Liver (tissue), 9 donors: ENCODE measurements around the gene KIAA0930. TPM values are rescaled to one million over a fixed set of nuclear protein-coding genes. Genes with fewer than 3 reads are reported as not detected.

Experiments
- DNase-seq: peaks from one replicate; pipeline ENCODE4 v3.0.0-alpha.2; 2017; ENCODE audit warnings: low spot score
- H3K27ac ChIP-seq, 2 donors: one replicate each; pipeline ENCODE4 v1.7.0; 2013; ENCODE audit warnings: inconsistent platforms in 2 of 2, low read length in 2 of 2, control low read depth in 1 of 2, low read depth in 1 of 2, mild to moderate bottlenecking in 1 of 2
- H3K27me3 ChIP-seq, 4 donors: one replicate each; pipeline versions ENCODE4 v1.6.1 to v1.7.0; 2013; ENCODE audit warnings: low read length in 3 of 4, inconsistent platforms in 1 of 4, mild to moderate bottlenecking in 1 of 4, moderate library complexity in 1 of 4; ENCODE audit not compliant: control insufficient read depth in 4 of 4, insufficient read depth in 4 of 4
- H3K36me3 ChIP-seq, 4 donors: one replicate each; pipeline versions ENCODE4 v1.6.1 to v1.7.0; 2013; ENCODE audit warnings: low read length in 3 of 4, mild to moderate bottlenecking in 3 of 4, low read depth in 1 of 4, moderate library complexity in 1 of 4; ENCODE audit not compliant: control insufficient read depth in 4 of 4, insufficient read depth in 3 of 4
- H3K4me1 ChIP-seq, 4 donors: one replicate each; pipeline versions ENCODE4 v1.6.1 to v1.7.0; 2013; ENCODE audit warnings: low read length in 3 of 4, mild to moderate bottlenecking in 3 of 4, moderate library complexity in 1 of 4; ENCODE audit not compliant: control insufficient read depth in 4 of 4, insufficient read depth in 4 of 4
- H3K4me3 ChIP-seq, 3 donors: one replicate each; pipeline versions ENCODE4 v1.6.1 to v1.7.0; 2013; ENCODE audit warnings: low read length in 3 of 3, control low read depth in 1 of 3, low read depth in 1 of 3, mild to moderate bottlenecking in 1 of 3
- H3K9ac ChIP-seq, 2 donors: one replicate each; pipeline ENCODE4 v1.7.0; 2013; ENCODE audit warnings: low read length in 2 of 2, mild to moderate bottlenecking in 2 of 2, moderate library complexity in 2 of 2, control low read depth in 1 of 2, low read depth in 1 of 2
- H3K9me3 ChIP-seq, 4 donors: one replicate each; pipeline versions ENCODE4 v1.6.1 to v1.7.0; 2013; ENCODE audit warnings: low read length in 3 of 4; ENCODE audit not compliant: control insufficient read depth in 4 of 4
- ATF3 ChIP-seq: IDR thresholded peaks from 2 replicates; pipeline ENCODE4 v1.6.1; 2016; ENCODE audit warnings: antibody characterized with exemption
- CTCF ChIP-seq: fragments of 150-350 bp; IDR thresholded peaks from 2 replicates; pipeline ENCODE4 v1.5.1; 2017; ENCODE audit warnings: improper control_type of control experiment, low read depth, low read length; ENCODE audit not compliant: missing input control
- EGR1 ChIP-seq, 2 donors: IDR thresholded peaks; 2 replicates each; pipeline ENCODE4 v1.6.1; 2016 to 2018; ENCODE audit warnings: antibody characterized with exemption in 2 of 2, low read depth in 2 of 2
- FOXA1 ChIP-seq: IDR thresholded peaks from 2 replicates; pipeline ENCODE4 v1.6.1; 2016; ENCODE audit warnings: antibody characterized with exemption
- FOXA2 ChIP-seq: IDR thresholded peaks from 2 replicates; pipeline ENCODE4 v1.6.1; 2016; ENCODE audit warnings: antibody characterized with exemption
- GABPA ChIP-seq, 2 donors: IDR thresholded peaks in 1 of 2; conservative IDR thresholded peaks in 1 of 2; 2 replicates each; pipeline ENCODE4 v1.6.1; 2016; ENCODE audit warnings: antibody characterized with exemption in 2 of 2, mild to moderate bottlenecking in 1 of 2, moderate library complexity in 1 of 2
- HNF4A ChIP-seq, 2 donors: conservative IDR thresholded peaks; 2 replicates each; pipeline ENCODE4 v1.6.1; 2016; ENCODE audit warnings: antibody characterized with exemption in 2 of 2, mild to moderate bottlenecking in 2 of 2
- HNF4G ChIP-seq: IDR thresholded peaks from 2 replicates; pipeline ENCODE4 v1.6.1; 2016; ENCODE audit warnings: antibody characterized with exemption
- JUND ChIP-seq, 2 donors: IDR thresholded peaks; 2 replicates each; pipeline ENCODE4 v1.6.1; 2016; ENCODE audit warnings: antibody characterized with exemption in 2 of 2
- MAX ChIP-seq: IDR thresholded peaks from 2 replicates; pipeline ENCODE4 v1.6.1; 2016; ENCODE audit warnings: antibody characterized with exemption
- NR2F2 ChIP-seq: IDR thresholded peaks from 2 replicates; pipeline ENCODE4 v1.6.1; 2016; ENCODE audit warnings: antibody characterized with exemption
- REST ChIP-seq: IDR thresholded peaks from 2 replicates; pipeline ENCODE4 v1.6.1; 2016; ENCODE audit warnings: antibody characterized with exemption, mild to moderate bottlenecking
- RXRA ChIP-seq, 2 donors: IDR thresholded peaks; 2 replicates each; pipeline ENCODE4 v1.6.1; 2017 to 2018; ENCODE audit warnings: antibody characterized with exemption in 2 of 2, mild to moderate bottlenecking in 1 of 2
- SP1 ChIP-seq: IDR thresholded peaks from 2 replicates; pipeline ENCODE4 v1.6.1; 2018; ENCODE audit warnings: antibody characterized with exemption, mild to moderate bottlenecking
- TAF1 ChIP-seq: conservative IDR thresholded peaks from 2 replicates; pipeline ENCODE4 v1.6.1; 2016; ENCODE audit warnings: antibody characterized with exemption, mild to moderate bottlenecking
- ZBTB33 ChIP-seq: IDR thresholded peaks from 2 replicates; pipeline ENCODE4 v1.6.1; 2016; ENCODE audit warnings: antibody characterized with exemption
- WGBS: extraction: QIAGEN DNeasy Blood & Tissue Kit; methylation state at CpG from one replicate; pipeline ENCODE4 v1.1.7; 2013; 5-methylcytosine and 5-hydroxymethylcytosine counted together
- polyA plus RNA-seq, 2 donors: library from polyadenylated mRNA; stranded (reverse) in 1 of 2; unstranded in 1 of 2; fragments of 200-250 nt in 1 of 2; fragments of >200 nt in 1 of 2; fragmentation: Nextera tagmentation in 1 of 2; extraction: Ambion mirVana in 1 of 2; gene quantifications; one replicate each; pipeline versions ENCODE4 v1.2.1 to v1.2.3, GENCODE V29; 2013 to 2015
- total RNA-seq, 2 donors: library from RNA; depleted of rRNA; stranded (reverse); fragments of >200 nt; gene quantifications; one replicate each; pipeline ENCODE4 v1.2.3, GENCODE V29; 2014
- donor health status: healthy.
- donor health status: healthy.
- donor health status: healthy.
- donor health status: healthy.
- donor health status: healthy.

Gene KIAA0930
- total and polyA plus RNA-seq, 4 donors = 6.1 to 30.0 (median 17.6) TPM

GRCh38 chr22:45204819-45205218, 35.9 kb downstream of the KIAA0930 start:
- Histone ChIP-seq H3K27me3 (no peaks in the 10 kb centered on the region), H3K4me1 (no peaks in the 10 kb centered on the region), H3K9me3 (no peaks in the 10 kb centered on the region), H3K9ac (no peak overlapping the region), H3K36me3 (peaks cover 11 to 52% (median 15%) of the 10 kb centered on the region in 4 donors), H3K27ac (no peak overlapping the region), H3K4me3 (no peak overlapping the region)
- TF ChIP-seq EGR1 (IDR thresholded peaks at IDR 0.05; ENCODE audit: low read depth in 2 of 2) (no peak), GABPA (IDR thresholded peaks at IDR 0.05 in 1 of 2, conservative IDR thresholded peaks at IDR 0.05 in 1 of 2) (no peak), NR2F2 (no peak), SP1 (no peak), FOXA1 (no peak), TAF1 (no peak), REST (no peak), HNF4A (conservative IDR thresholded peaks at IDR 0.05) (no peak), JUND (IDR thresholded peaks at IDR 0.05) (no peak), ATF3 (no peak), HNF4G (no peak), FOXA2 (no peak), RXRA (IDR thresholded peaks at IDR 0.05) (no peak), MAX (no peak)
- 94% methylated on average over 14 of the region's 14 CpGs for WGBS
- DNase-seq = no peak

- no peak for TF ChIP-seq ZBTB33
- no peak for TF ChIP-seq REST
- TF ChIP-seq CTCF = no peak
- TF ChIP-seq FOXA1 = no peak
- TF ChIP-seq HNF4G = no peak
- TF ChIP-seq JUND (IDR thresholded peaks at IDR 0.05) = no peak
- no peak overlapping the region for H3K27ac ChIP-seq
- no peak for DNase-seq
Observed at GRCh38 chr22:45204241-45204640, 36.5 kb downstream of the KIAA0930 start.

More at GRCh38 chr22:45204241-45204640, 36.5 kb downstream of the KIAA0930 start:
- Histone ChIP-seq H3K9ac (no peak overlapping the region), H3K27me3 (no peaks in the 10 kb centered on the region), H3K9me3 (no peaks in the 10 kb centered on the region), H3K36me3 (peaks cover 16 to 58% (median 16%) of the 10 kb centered on the region in 4 donors), H3K4me3 (no peak overlapping the region), H3K4me1 (no peaks in the 10 kb centered on the region)
- WGBS = 95% methylated on average over 13 of the region's 13 CpGs
